Hepatocyte (in vitro differentiated cells): ENCODE data around the gene SH2D3C. TPM values are rescaled to one million over a fixed set of nuclear protein-coding genes. Genes with fewer than 3 reads are reported as not detected.

Experiments used
- DNase-seq: peaks from one replicate; pipeline ENCODE4 v3.0.0-alpha.2; 2016; ENCODE audit warnings: low spot score
- H2AFZ ChIP-seq: fragments of 200-600 bp; sonication (generic); 2 replicates; pipeline ENCODE4 v1.6.0; 2016; ENCODE audit warnings: antibody characterized with exemption, mild to moderate bottlenecking
- H3K27ac ChIP-seq: fragments of 200-600 bp; sonication (generic); 2 replicates; pipeline ENCODE4 v1.5.1; 2016; ENCODE audit warnings: mild to moderate bottlenecking
- H3K27me3 ChIP-seq: fragments of 200-600 bp; sonication (generic); 2 replicates; pipeline ENCODE4 v1.6.1; 2016
- H3K36me3 ChIP-seq: fragments of 200-600 bp; sonication (generic); replicated peaks from 2 replicates; pipeline ENCODE4 v1.5.1; 2016; ENCODE audit warnings: low read depth; ENCODE audit not compliant: insufficient read depth
- H3K4me1 ChIP-seq: fragments of 200-600 bp; sonication (generic); 2 replicates; pipeline ENCODE4 v1.5.1; 2016; ENCODE audit warnings: mild to moderate bottlenecking, moderate library complexity; ENCODE audit not compliant: insufficient read depth
- H3K4me2 ChIP-seq: fragments of 200-600 bp; sonication (generic); 2 replicates; pipeline ENCODE4 v1.6.0; 2016
- H3K4me3 ChIP-seq: fragments of 200-600 bp; sonication (generic); 2 replicates; pipeline ENCODE4 v1.5.1; 2016; ENCODE audit warnings: mild to moderate bottlenecking
- H3K79me2 ChIP-seq: fragments of 200-600 bp; sonication (generic); 2 replicates; pipeline ENCODE4 v1.6.0; 2017; ENCODE audit warnings: mild to moderate bottlenecking
- H3K9me2 ChIP-seq: fragments of 200-600 bp; sonication (generic); replicated peaks from 2 replicates; pipeline ENCODE4 v1.6.0; 2017; ENCODE audit warnings: mild to moderate bottlenecking; ENCODE audit not compliant: insufficient read depth
- H3K9me3 ChIP-seq: fragments of 200-600 bp; sonication (generic); 2 replicates; pipeline ENCODE4 v1.5.1; 2016; ENCODE audit warnings: low read depth, mild to moderate bottlenecking
- H4K20me1 ChIP-seq: fragments of 200-600 bp; sonication (generic); 2 replicates; pipeline ENCODE4 v1.6.0; 2016; ENCODE audit warnings: mild to moderate bottlenecking; ENCODE audit not compliant: insufficient read depth, poor library complexity, severe bottlenecking
- EZH2 ChIP-seq: fragments of 200-600 bp; sonication (generic); IDR thresholded peaks from 2 replicates; pipeline ENCODE4 v1.6.1; 2016; ENCODE audit warnings: antibody characterized with exemption, mild to moderate bottlenecking, borderline replicate concordance
- EZH2phosphoT487 ChIP-seq: fragments of 200-600 bp; sonication (generic); IDR thresholded peaks from one replicate; pipeline ENCODE4 v1.6.1; 2018; ENCODE audit warnings: antibody characterized with exemption, mild to moderate bottlenecking, low read depth, moderate library complexity; ENCODE audit not compliant: unreplicated experiment, severe bottlenecking
- WGBS: methylation state at CpG from one replicate; pipeline ENCODE4 v1.1.6; 2016; ENCODE audit warnings: low lambda C conversion rate; ENCODE audit errors: missing lambda C conversion rate; 5-methylcytosine and 5-hydroxymethylcytosine counted together
- polyA plus RNA-seq: library from polyadenylated mRNA; unstranded; fragments of >200 nt; fragmentation: Nextera tagmentation; extraction: Ambion mirVana; gene quantifications from 2 replicates; pipeline ENCODE4 v1.2.1, GENCODE V29; 2016
- total RNA-seq: library from RNA; depleted of rRNA; stranded (reverse); fragments of >200 nt; gene quantifications from 2 replicates; pipeline ENCODE4 v1.2.3, GENCODE V29; 2014
- TF ChIP-seq, protein P1 (sequence below): fragments of 200-600 bp; sonication (generic); IDR thresholded peaks from 2 replicates; pipeline ENCODE4 v1.5.1; 2016; ENCODE audit warnings: antibody characterized with exemption, mild to moderate bottlenecking; ENCODE audit not compliant: poor library complexity

SH2D3C gene
- total and polyA plus RNA-seq, 2 experiments from 2014 or later, result 0.23 to 0.89 TPM

DNA sequence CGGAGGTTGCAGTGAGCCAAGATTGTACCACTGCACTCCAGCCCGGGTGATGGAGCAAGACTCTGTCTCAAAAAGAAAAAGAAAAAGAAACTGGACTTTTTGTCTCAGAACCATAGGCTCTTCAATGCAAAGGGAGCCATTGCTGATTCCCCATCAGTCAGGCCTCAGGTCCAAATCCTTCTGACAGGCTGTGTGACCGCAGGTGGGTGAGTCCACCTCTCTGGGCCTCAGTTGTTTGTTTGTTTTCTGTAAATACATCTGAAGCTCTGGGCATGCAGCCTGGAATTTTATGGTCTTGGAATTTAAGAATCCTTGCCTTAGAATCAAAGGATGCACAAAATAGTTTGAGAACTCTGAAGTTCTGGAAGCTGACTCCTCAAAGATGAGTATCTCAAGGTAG is 22.2 kb downstream of the SH2D3C start:
- Histone ChIP-seq H3K4me2 (no peak overlapping the region), H3K9me2 (no peaks in the 10 kb centered on the region), H3K27me3 (peaks cover 47% of the 10 kb centered on the region), H3K79me2 (no peaks in the 10 kb centered on the region), H3K4me3 (no peak overlapping the region), H4K20me1 (no peaks in the 10 kb centered on the region), H3K36me3 (no peaks in the 10 kb centered on the region), H3K4me1 (no peaks in the 10 kb centered on the region), H3K27ac (no peak overlapping the region), H2AFZ (no peak overlapping the region), H3K9me3 (no peaks in the 10 kb centered on the region)
- TF ChIP-seq EZH2, result no peak
- TF ChIP-seq, protein P1, sequence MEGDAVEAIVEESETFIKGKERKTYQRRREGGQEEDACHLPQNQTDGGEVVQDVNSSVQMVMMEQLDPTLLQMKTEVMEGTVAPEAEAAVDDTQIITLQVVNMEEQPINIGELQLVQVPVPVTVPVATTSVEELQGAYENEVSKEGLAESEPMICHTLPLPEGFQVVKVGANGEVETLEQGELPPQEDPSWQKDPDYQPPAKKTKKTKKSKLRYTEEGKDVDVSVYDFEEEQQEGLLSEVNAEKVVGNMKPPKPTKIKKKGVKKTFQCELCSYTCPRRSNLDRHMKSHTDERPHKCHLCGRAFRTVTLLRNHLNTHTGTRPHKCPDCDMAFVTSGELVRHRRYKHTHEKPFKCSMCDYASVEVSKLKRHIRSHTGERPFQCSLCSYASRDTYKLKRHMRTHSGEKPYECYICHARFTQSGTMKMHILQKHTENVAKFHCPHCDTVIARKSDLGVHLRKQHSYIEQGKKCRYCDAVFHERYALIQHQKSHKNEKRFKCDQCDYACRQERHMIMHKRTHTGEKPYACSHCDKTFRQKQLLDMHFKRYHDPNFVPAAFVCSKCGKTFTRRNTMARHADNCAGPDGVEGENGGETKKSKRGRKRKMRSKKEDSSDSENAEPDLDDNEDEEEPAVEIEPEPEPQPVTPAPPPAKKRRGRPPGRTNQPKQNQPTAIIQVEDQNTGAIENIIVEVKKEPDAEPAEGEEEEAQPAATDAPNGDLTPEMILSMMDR, result no peak
- TF ChIP-seq EZH2phosphoT487, result no peak
- WGBS, result 100% methylated on average over 3 of the region's 3 CpGs
- DNase-seq, result no peak

GRCh38 chr9:127755061-127756060 is 23.1 kb downstream of the SH2D3C start:
- WGBS, result 25% methylated on average over 22 of the region's 61 CpGs
- H3K9me2 ChIP-seq, result no peaks in the 10 kb centered on the region
- DNase-seq, result no peak
- H4K20me1 ChIP-seq, result no peaks in the 10 kb centered on the region
- H3K79me2 ChIP-seq, result no peaks in the 10 kb centered on the region
- H3K27ac ChIP-seq, result no peak overlapping the region
- no peaks in the 10 kb centered on the region for H3K9me3 ChIP-seq
- peak overlapping the region; percentile 80 for H3K4me2 ChIP-seq
- no peaks in the 10 kb centered on the region for H3K36me3 ChIP-seq
- H3K27me3 ChIP-seq, result peaks cover 43% of the 10 kb centered on the region
- no peak overlapping the region for H3K4me3 ChIP-seq
- no peaks in the 10 kb centered on the region for H3K4me1 ChIP-seq
- H2AFZ ChIP-seq, result no peak overlapping the region
- peak; percentile 24 for TF ChIP-seq EZH2phosphoT487
- TF ChIP-seq, protein P1, result no peak

- Histone ChIP-seq H2AFZ (no peak overlapping the region), H4K20me1 (no peaks in the 10 kb centered on the region), H3K79me2 (no peaks in the 10 kb centered on the region), H3K4me3 (no peak overlapping the region), H3K9me3 (no peaks in the 10 kb centered on the region), H3K27ac (no peak overlapping the region), H3K27me3 (peaks cover 43% of the 10 kb centered on the region), H3K36me3 (no peaks in the 10 kb centered on the region), H3K4me2 (peak overlapping the region; percentile 80), H3K9me2 (no peaks in the 10 kb centered on the region), H3K4me1 (no peaks in the 10 kb centered on the region)
- TF ChIP-seq, protein P1, result no peak
- TF ChIP-seq EZH2 (peak; percentile 69), EZH2phosphoT487 (no peak)
- DNase-seq, result no peak
- WGBS, result 5% methylated on average over 67 of the region's 86 CpGs
Measured at GRCh38 chr9:127754099-127755060, 24.1 kb downstream of the SH2D3C start.
